Measurements from ENCODE around the gene RAC3. TPM values are rescaled to one million over a fixed set of nuclear protein-coding genes. Genes with fewer than 3 reads are reported as not detected.

Gene RAC3
- total RNA-seq, 4 donors from 2014 or later: 2.4 to 14.7 (median 5.4) TPM

GRCh38 chr17:82031885-82032627 lies 578 bp downstream of the RAC3 start:
- H3K27ac ChIP-seq: no peak overlapping the region
- TF ChIP-seq EP300 (IDR thresholded peaks at IDR 0.05): no peak
- no peak for TF ChIP-seq POLR2A (IDR thresholded peaks at IDR 0.05)
- no peak for TF ChIP-seq CTCF (IDR thresholded peaks at IDR 0.05)
- peaks cover 0 to 12% of the 10 kb centered on the region in 2 donors for H3K27me3 ChIP-seq
- H3K4me1 ChIP-seq: peaks cover 6 to 44% (median 28%) of the 10 kb centered on the region in 4 donors
- 20 to 60% methylated on average over 1 to 33 of the region's 59 CpGs for WGBS, 2 donors
- no peaks in the 10 kb centered on the region for H3K9me3 ChIP-seq
- DNase-seq (ENCODE audit: low spot score in 2 of 2): no peak
- peaks cover 0 to 35% (median 0%) of the 10 kb centered on the region in 3 donors for H3K36me3 ChIP-seq
- peak overlapping the region in 2 of 4 donors; percentile 15 to 57 for H3K4me3 ChIP-seq

- Histone ChIP-seq H3K27me3 (peaks cover 0 to 12% of the 10 kb centered on the region in 2 donors), H3K36me3 (peaks cover 0 to 20% (median 0%) of the 10 kb centered on the region in 3 donors), H3K4me1 (peaks cover 6 to 52% (median 30%) of the 10 kb centered on the region in 4 donors), H3K4me3 (no peak overlapping the region), H3K27ac (no peak overlapping the region), H3K9me3 (no peaks in the 10 kb centered on the region)
- DNase-seq (ENCODE audit: low spot score in 2 of 2): no peak
- TF ChIP-seq CTCF (IDR thresholded peaks at IDR 0.05) (no peak), EP300 (IDR thresholded peaks at IDR 0.05) (no peak), POLR2A (IDR thresholded peaks at IDR 0.05) (no peak)
- 90 to 93% methylated on average over 18 to 32 of the region's 38 CpGs for WGBS, 2 donors
These were observed 2.0 kb downstream of the RAC3 start for GRCh38 chr17:82033359-82034085.

- 67 to 71% methylated on average over 20 to 23 of the region's 23 CpGs for WGBS, 2 donors
- DNase-seq (ENCODE audit: low spot score in 2 of 2): no peak
- Histone ChIP-seq H3K4me3 (no peak overlapping the region), H3K36me3 (peaks cover 0 to 10% (median 0%) of the 10 kb centered on the region in 3 donors), H3K27me3 (peaks cover 0 to 12% of the 10 kb centered on the region in 2 donors), H3K4me1 (peaks cover 6 to 52% (median 30%) of the 10 kb centered on the region in 4 donors), H3K27ac (no peak overlapping the region), H3K9me3 (no peaks in the 10 kb centered on the region)
- TF ChIP-seq EP300 (IDR thresholded peaks at IDR 0.05) (no peak), POLR2A (IDR thresholded peaks at IDR 0.05) (no peak), CTCF (IDR thresholded peaks at IDR 0.05) (no peak)
These were observed 3.0 kb downstream of the RAC3 start for GRCh38 chr17:82034371-82035011.

GRCh38 chr17:82035488-82035887 lies 4.0 kb downstream of the RAC3 start:
- Histone ChIP-seq H3K9me3 (no peaks in the 10 kb centered on the region), H3K27me3 (peaks cover 0 to 12% of the 10 kb centered on the region in 2 donors), H3K27ac (peak overlapping the region in 1 of 4 donors; percentile 98), H3K4me1 (peaks cover 6 to 46% (median 27%) of the 10 kb centered on the region in 4 donors), H3K36me3 (peaks cover 0 to 8% (median 0%) of the 10 kb centered on the region in 3 donors), H3K4me3 (no peak overlapping the region)
- TF ChIP-seq CTCF (IDR thresholded peaks at IDR 0.05): no peak
- TF ChIP-seq POLR2A (IDR thresholded peaks at IDR 0.05): no peak
- TF ChIP-seq EP300 (IDR thresholded peaks at IDR 0.05): no peak
- 87 to 93% methylated on average over 8 of the region's 8 CpGs for WGBS, 2 donors
- DNase-seq (ENCODE audit: low spot score in 2 of 2): no peak

Data from tibial nerve (tissue), 4 donors.